GM12875 (cell line): ENCODE results near the gene C9orf85.

Experiments
- H3K4me3 ChIP-seq: one replicate; pipeline ENCODE4 v1.5.1; 2011; ENCODE audit warnings: low read depth, low read length, control low read depth
- CTCF ChIP-seq: IDR thresholded peaks from 2 replicates; pipeline ENCODE4 v1.5.1; 2011; ENCODE audit warnings: low read depth, mild to moderate bottlenecking, control low read depth, inconsistent platforms, low read length, moderate library complexity, borderline replicate concordance; ENCODE audit not compliant: insufficient read depth

Gene C9orf85

GRCh38 chr9:71929223-71929622 lies 17.8 kb downstream of the C9orf85 start:
- TF ChIP-seq CTCF: no peak
- H3K4me3 ChIP-seq: no peak overlapping the region

- no peak for TF ChIP-seq CTCF
- no peak overlapping the region for H3K4me3 ChIP-seq
Observed at GRCh38 chr9:71929791-71930440, 18.5 kb downstream of the C9orf85 start.

GRCh38 chr9:71931166-71931565 lies 19.7 kb downstream of the C9orf85 start:
- TF ChIP-seq CTCF: no peak
- no peak overlapping the region for H3K4me3 ChIP-seq

GRCh38 chr9:71936066-71936465 lies 24.6 kb downstream of the C9orf85 start:
- H3K4me3 ChIP-seq: no peak overlapping the region
- TF ChIP-seq CTCF: no peak

- no peak overlapping the region for H3K4me3 ChIP-seq
- no peak for TF ChIP-seq CTCF
Observed at GRCh38 chr9:71937070-71937625, 25.7 kb downstream of the C9orf85 start.

- TF ChIP-seq CTCF: no peak
- H3K4me3 ChIP-seq: no peak overlapping the region
Observed at GRCh38 chr9:71937898-71938297, 26.5 kb downstream of the C9orf85 start.

GRCh38 chr9:71941060-71941568 lies 29.7 kb downstream of the C9orf85 start:
- no peak for TF ChIP-seq CTCF
- H3K4me3 ChIP-seq: no peak overlapping the region
